ENCODE results near the gene OMP. TPM values are rescaled to one million over a fixed set of nuclear protein-coding genes. Genes with fewer than 3 reads are reported as not detected.

Gene OMP
- total RNA-seq, 1 experiment from 2014 or later = not detected

- no peak for TF ChIP-seq AFF4 (CRISPR knock-in tag; IDR thresholded peaks at IDR 0.05; ENCODE audit: borderline replicate concordance)
- TF ChIP-seq ZNF263 (CRISPR knock-in tag; IDR thresholded peaks at IDR 0.05; ENCODE audit: low read depth) = no peak
- TF ChIP-seq E2F5 (CRISPR knock-in tag; IDR thresholded peaks at IDR 0.05) = no peak
- TF ChIP-seq GTF2I (CRISPR knock-in tag; conservative IDR thresholded peaks at IDR 0.05) = no peak
- TF ChIP-seq ATF6 (CRISPR knock-in tag; IDR thresholded peaks at IDR 0.05) = no peak
Measured at GRCh38 chr11:77136784-77137420, 34.3 kb downstream of the OMP start (continued).

- DNase-seq (ENCODE audit: low spot score) = no peak
- Mint-ChIP-seq H3K27me3 (ENCODE audit: low read depth) (no peaks in the 10 kb centered on the region; the same call in 1 of the 2 replicates), H3K36me3 (no peaks in the 10 kb centered on the region), H3K27ac (no peak overlapping the region), H3K4me1 (peaks cover 13% of the 10 kb centered on the region), H3K4me3 (no peak overlapping the region), H3K9me3 (no peaks in the 10 kb centered on the region)
- ChIA-PET CTCF (interaction anchor here (1.6 kb wide), 1 partner anchor 10 kb away, joined by 15 read pairs; the partner anchor contains the start of gene MYO7A), POLR2A (no interaction called here)
- no peak for TF ChIP-seq KAT7 (CRISPR knock-in tag; IDR thresholded peaks at IDR 0.05; ENCODE audit: borderline replicate concordance)
- TF ChIP-seq CTCF (IDR thresholded peaks at IDR 0.05) = no peak
- ATAC-seq = no peak
Measured at GRCh38 chr11:77137421-77137820, 34.8 kb downstream of the OMP start.

GRCh38 chr11:77138106-77138649 lies 35.5 kb downstream of the OMP start:
- DNase-seq (ENCODE audit: low spot score) (no peak), ATAC-seq (no peak)
- Mint-ChIP-seq H3K4me1 (peaks cover 13% of the 10 kb centered on the region), H3K36me3 (no peaks in the 10 kb centered on the region), H3K4me3 (no peak overlapping the region), H3K9me3 (no peaks in the 10 kb centered on the region), H3K27ac (no peak overlapping the region), H3K27me3 (ENCODE audit: low read depth) (no peaks in the 10 kb centered on the region; the same call in 1 of the 2 replicates)
- 0 out of 2 replicates have a peak, but pooled peaks have one; percentile 26 for TF ChIP-seq HMGXB4 (CRISPR knock-in tag; IDR thresholded peaks at IDR 0.05)
- no peak for TF ChIP-seq MXD4 (CRISPR knock-in tag; IDR thresholded peaks at IDR 0.05; ENCODE audit: borderline replicate concordance)
- CTCF ChIA-PET = interaction anchor here (3.7 kb wide), 1 partner anchor 11 kb away, joined by 44 read pairs; the partner anchor contains the start of gene MYO7A
- POLR2A ChIA-PET = no interaction called here
